GM21367 (cell line): ENCODE results near the gene MAP3K5.

Experiments used
- ATAC-seq: cut with Tn5 transposase; IDR thresholded peaks from one replicate; pipeline ENCODE4 v1.9.1; 2021; ENCODE audit not compliant: unreplicated experiment

Gene MAP3K5

GRCh38 chr6:136614350-136614749 lies 177.9 kb downstream of the MAP3K5 start:
- ATAC-seq, result no peak

GRCh38 chr6:136613477-136613876 lies 178.8 kb downstream of the MAP3K5 start:
- no peak for ATAC-seq

GRCh38 chr6:136612666-136613389 lies 179.4 kb downstream of the MAP3K5 start:
- no peak for ATAC-seq

- no peak for ATAC-seq
Observed at GRCh38 chr6:136611746-136612145, 180.5 kb downstream of the MAP3K5 start.

- ATAC-seq, result no peak
Observed at GRCh38 chr6:136611133-136611532, 181.1 kb downstream of the MAP3K5 start.

GRCh38 chr6:136609873-136610706 lies 182.2 kb downstream of the MAP3K5 start:
- no peak for ATAC-seq

GRCh38 chr6:136608991-136609390 lies 183.3 kb downstream of the MAP3K5 start:
- ATAC-seq, result no peak

GRCh38 chr6:136607932-136608772 lies 184.1 kb downstream of the MAP3K5 start:
- peak; percentile 86 for ATAC-seq

- ATAC-seq, result no peak
Observed at GRCh38 chr6:136607204-136607931, 184.9 kb downstream of the MAP3K5 start.

- ATAC-seq, result no peak
Observed at GRCh38 chr6:136604928-136605510, 187.3 kb downstream of the MAP3K5 start.

- ATAC-seq, result no peak
Observed at GRCh38 chr6:136604328-136604825, 187.9 kb downstream of the MAP3K5 start.

GRCh38 chr6:136600818-136601217 lies 191.5 kb downstream of the MAP3K5 start:
- no peak for ATAC-seq

GRCh38 chr6:136599329-136600011 lies 192.8 kb downstream of the MAP3K5 start:
- ATAC-seq, result no peak

- ATAC-seq, result no peak
Observed at GRCh38 chr6:136598048-136598447, 194.2 kb downstream of the MAP3K5 start.

GRCh38 chr6:136594671-136595070 lies 197.6 kb downstream of the MAP3K5 start:
- no peak for ATAC-seq

GRCh38 chr6:136593748-136594490 lies 198.4 kb downstream of the MAP3K5 start:
- peak; percentile 96 for ATAC-seq

GRCh38 chr6:136592930-136593673 lies 199.2 kb downstream of the MAP3K5 start:
- no peak for ATAC-seq

GRCh38 chr6:136591617-136592016 lies 200.7 kb downstream of the MAP3K5 start:
- no peak for ATAC-seq
